ENCODE data around the gene SPAG6. TPM values are rescaled to one million over a fixed set of nuclear protein-coding genes. Genes with fewer than 3 reads are reported as not detected.

The SPAG6 gene
- total RNA-seq, 2 experiments from 2014 or later: not detected

DNA sequence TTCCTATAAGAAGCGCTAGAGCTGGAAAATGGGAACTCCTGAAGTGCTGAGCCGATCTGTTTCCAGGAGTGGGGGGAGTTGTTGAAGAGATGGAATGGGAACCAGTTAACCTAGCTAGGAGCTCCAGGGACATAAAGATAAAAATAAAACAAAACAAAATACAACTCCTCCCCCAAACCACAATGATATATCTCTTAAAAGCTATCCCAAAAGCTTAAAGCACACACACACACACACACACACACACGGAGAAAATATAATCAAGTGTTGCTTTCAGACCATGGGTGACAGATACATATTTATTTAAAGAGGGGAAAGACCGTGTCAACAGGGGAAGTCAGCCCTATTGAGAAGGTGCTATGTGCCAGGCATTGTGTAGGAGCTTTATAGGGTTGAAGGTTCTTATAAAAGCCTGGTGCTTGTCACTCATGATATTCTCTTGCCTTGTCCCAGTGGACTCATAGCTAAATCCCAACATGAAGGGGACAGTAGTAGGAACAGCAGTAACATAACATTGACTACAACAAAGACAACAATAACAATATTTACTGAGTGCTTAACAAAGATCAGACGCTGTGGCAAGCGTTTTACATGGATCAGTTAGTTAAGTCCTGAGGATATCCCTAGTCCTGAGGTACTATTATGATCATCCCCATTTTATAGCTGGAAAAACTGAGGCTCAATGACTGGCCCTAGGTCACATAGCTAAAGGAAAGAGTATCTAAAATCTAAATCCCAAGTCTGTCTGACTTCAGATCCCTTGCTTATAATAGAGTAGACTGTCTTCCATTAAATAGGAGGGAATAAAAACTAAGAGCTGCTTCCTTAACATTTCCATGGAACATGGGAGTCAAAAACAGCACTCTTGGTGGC lies 115.5 kb downstream of the SPAG6 start:
- no peak overlapping the region for H3K4me3 Mint-ChIP-seq
- CTCF ChIA-PET: interaction anchor here (0.7 kb wide), 2 partner anchors 57 to 389 kb away, joined by 3 read pairs; no protein-coding TSS in a partner anchor
- no peaks in the 10 kb centered on the region for H3K36me3 Mint-ChIP-seq (ENCODE audit: low read depth)
- H3K9me3 Mint-ChIP-seq: no peaks in the 10 kb centered on the region
- DNase-seq: no peak
- intact Hi-C loops (cut with micrococcal nuclease): no loop called here
- no peaks in the 10 kb centered on the region for H3K27me3 Mint-ChIP-seq (ENCODE audit: low read depth)
- no peaks in the 10 kb centered on the region for H3K4me1 Mint-ChIP-seq (ENCODE audit: low read depth)
- H3K27ac Mint-ChIP-seq: no peak overlapping the region

GRCh38 chr10:22461891-22462290 lies 116.6 kb downstream of the SPAG6 start:
- Mint-ChIP-seq H3K4me3 (no peak overlapping the region), H3K4me1 (ENCODE audit: low read depth) (no peaks in the 10 kb centered on the region), H3K36me3 (ENCODE audit: low read depth) (no peaks in the 10 kb centered on the region), H3K27me3 (ENCODE audit: low read depth) (no peaks in the 10 kb centered on the region), H3K9me3 (no peaks in the 10 kb centered on the region), H3K27ac (no peak overlapping the region)
- intact Hi-C loops (cut with micrococcal nuclease): no loop called here
- CTCF ChIA-PET: no interaction called here
- no peak for DNase-seq

- no peaks in the 10 kb centered on the region for H3K27me3 Mint-ChIP-seq (ENCODE audit: low read depth)
- H3K4me3 Mint-ChIP-seq: no peak overlapping the region
- H3K36me3 Mint-ChIP-seq (ENCODE audit: low read depth): no peaks in the 10 kb centered on the region
- no peak overlapping the region for H3K27ac Mint-ChIP-seq
- CTCF ChIA-PET: no interaction called here
- no peaks in the 10 kb centered on the region for H3K4me1 Mint-ChIP-seq (ENCODE audit: low read depth)
- DNase-seq: no peak
- H3K9me3 Mint-ChIP-seq: no peaks in the 10 kb centered on the region
- intact Hi-C loops (cut with micrococcal nuclease): no loop called here
Observed at GRCh38 chr10:22463255-22463654, 118.0 kb downstream of the SPAG6 start.

GRCh38 chr10:22464966-22465629 lies 119.8 kb downstream of the SPAG6 start:
- H3K4me3 Mint-ChIP-seq: no peak overlapping the region
- CTCF ChIA-PET: no interaction called here
- no peaks in the 10 kb centered on the region for H3K27me3 Mint-ChIP-seq (ENCODE audit: low read depth)
- H3K36me3 Mint-ChIP-seq (ENCODE audit: low read depth): no peaks in the 10 kb centered on the region
- no peaks in the 10 kb centered on the region for H3K9me3 Mint-ChIP-seq
- no peaks in the 10 kb centered on the region for H3K4me1 Mint-ChIP-seq (ENCODE audit: low read depth)
- H3K27ac Mint-ChIP-seq: no peak overlapping the region
- intact Hi-C loops (cut with micrococcal nuclease): no loop called here
- no peak for DNase-seq

DNA sequence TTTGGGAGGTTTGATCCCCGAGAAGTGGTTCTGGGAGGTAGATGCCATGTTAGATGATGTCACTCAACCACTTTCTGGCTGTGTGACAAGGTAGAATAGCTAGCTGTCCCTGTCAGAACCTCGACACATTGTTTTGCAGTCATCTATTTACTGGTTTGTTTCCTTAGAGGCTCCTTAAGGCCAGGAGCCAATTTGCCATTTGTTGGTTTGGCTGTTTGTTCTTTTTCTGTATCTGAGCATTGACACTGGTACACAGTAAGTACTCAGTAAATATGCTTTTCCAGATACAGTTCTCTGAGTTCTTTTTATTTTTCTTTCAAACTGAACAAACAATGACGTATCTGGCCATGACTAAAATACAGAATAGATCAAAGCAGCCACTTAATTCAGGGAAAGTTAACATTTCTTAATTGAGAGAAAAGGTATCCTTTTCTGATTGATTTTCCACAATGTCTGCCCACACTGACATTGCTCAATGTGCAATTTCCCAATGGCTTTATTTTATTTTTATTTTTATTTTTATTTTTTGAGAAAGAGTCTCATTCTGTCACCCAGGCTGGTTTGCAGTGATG lies 121.6 kb downstream of the SPAG6 start:
- Mint-ChIP-seq H3K27ac (no peak overlapping the region), H3K4me1 (ENCODE audit: low read depth) (no peaks in the 10 kb centered on the region), H3K36me3 (ENCODE audit: low read depth) (no peaks in the 10 kb centered on the region), H3K27me3 (ENCODE audit: low read depth) (peaks cover 6% of the 10 kb centered on the region), H3K4me3 (no peak overlapping the region), H3K9me3 (no peaks in the 10 kb centered on the region)
- intact Hi-C loops (cut with micrococcal nuclease): no loop called here
- CTCF ChIA-PET: no interaction called here
- DNase-seq: no peak

Other genes starting within 250 kb of the SPAG6 start
- not detected for gene EBLN1, start 127.5 kb upstream of the SPAG6 start, total RNA-seq
- 10 to 100 TPM; 64.5 to 69.4 TPM for gene COMMD3, start 29.1 kb upstream of the SPAG6 start, total RNA-seq
- gene BMI1, start 24.4 kb upstream of the SPAG6 start, total RNA-seq: 10 to 100 TPM; 28.2 to 32.1 TPM

Data from activated naive CD4-positive, alpha-beta T cell treated with anti-CD3 and anti-CD28 coated beads for 36 hours (primary cell).